Mucosa of descending colon (tissue), 3 donors: ENCODE results near the gene KIF5C. TPM values are rescaled to one million over a fixed set of nuclear protein-coding genes. Genes with fewer than 3 reads are reported as not detected.

Experiments
- ATAC-seq: fragments of 200-7000 bp; cut with Tn5 transposase; one replicate; pipeline ENCODE4 v1.9.1; 2020; ENCODE audit warnings: mild to moderate bottlenecking, moderate library complexity
- DNase-seq, 3 donors: peaks; one replicate each; pipeline ENCODE4 v3.0.0-alpha.2; 2020
- H3K36me3 ChIP-seq: fragments of 200-600 bp; one replicate; pipeline ENCODE4 v1.8.0; 2021; ENCODE audit warnings: low read depth, mild to moderate bottlenecking
- H3K4me1 ChIP-seq: fragments of 200-600 bp; one replicate; pipeline ENCODE4 v1.8.0; 2021; ENCODE audit warnings: low read depth, mild to moderate bottlenecking
- H3K4me3 ChIP-seq: fragments of 200-600 bp; one replicate; pipeline ENCODE4 v1.8.0; 2021; ENCODE audit warnings: mild to moderate bottlenecking
- H3K9me3 ChIP-seq: fragments of 200-600 bp; one replicate; pipeline ENCODE4 v1.8.0; 2021; ENCODE audit warnings: mild to moderate bottlenecking
- intact Hi-C, 2 donors: fragments of 100-400 bp; cut with DNase I in 1 of 2; cut with micrococcal nuclease in 1 of 2; formaldehyde crosslinking; loops; one replicate each; pipeline versions ENCODE4 v1.11.0 to v1.11.1; 2022; cut with DNase I, micrococcal nuclease
- total RNA-seq, 3 donors: library from RNA; stranded (reverse); fragmentation: NEBNext Ultra II Directional in 2 of 3; extraction: Animal tissue kit (Norgen Biotek cat#: 25700) in 2 of 3; gene quantifications; one replicate each; pipeline versions ENCODE4 v1.2.1 to v1.2.4, GENCODE V29; 2021 to 2023
- TF ChIP-seq, protein P1 (sequence below): fragments of 200-600 bp; IDR thresholded peaks from one replicate; pipeline ENCODE4 v1.8.0; 2022; ENCODE audit warnings: antibody characterized with exemption, mild to moderate bottlenecking
- donor health status: DM: no; HTN: no; CAD: no; lungs with moderate emphysema.
- donor health status: DM: no; HTN: no; CAD: no.
- donor health status: DM: no; HTN: yes; CAD: no.

KIF5C gene
- total RNA-seq, 3 donors from 2014 or later, result 1.5 to 11.0 (median 2.5) TPM

DNA sequence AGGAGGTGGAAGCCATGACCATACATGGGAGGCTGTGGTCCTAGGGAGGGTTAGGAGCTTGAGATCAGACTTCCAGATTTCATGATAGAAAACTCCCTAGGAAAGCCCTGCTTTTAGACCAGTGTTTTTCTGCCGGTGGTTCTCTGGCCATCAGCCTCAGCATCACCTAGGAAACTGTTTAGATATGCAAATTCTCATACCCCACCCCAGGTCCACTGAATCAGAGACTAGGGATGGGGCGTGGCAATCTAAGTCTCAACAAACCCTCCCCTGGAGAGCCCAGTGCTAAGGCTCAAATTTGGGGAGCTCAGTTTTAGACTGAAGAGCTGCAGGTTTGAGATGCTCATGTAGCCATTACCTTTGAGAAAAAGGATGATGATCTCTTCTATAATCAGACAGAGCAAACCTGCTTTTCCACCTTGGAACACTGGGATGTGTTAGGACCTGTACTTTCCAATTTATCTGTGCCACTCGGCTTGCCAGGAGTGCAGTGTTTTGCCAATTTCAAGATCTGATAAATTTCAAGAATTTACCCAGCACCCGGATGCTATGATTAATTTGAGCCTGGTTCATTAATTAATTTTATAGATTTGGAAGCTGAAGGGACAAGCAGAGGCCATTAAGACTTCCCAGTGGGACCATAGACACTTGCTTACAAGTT is 132.0 kb downstream of the KIF5C start:
- no peak for DNase-seq
- no peak for ATAC-seq
- Histone ChIP-seq H3K9me3 (no peaks in the 10 kb centered on the region), H3K36me3 (no peaks in the 10 kb centered on the region), H3K4me1 (no peaks in the 10 kb centered on the region), H3K4me3 (no peak overlapping the region)
- intact Hi-C loops, result no loop called here
- TF ChIP-seq, protein P1, sequence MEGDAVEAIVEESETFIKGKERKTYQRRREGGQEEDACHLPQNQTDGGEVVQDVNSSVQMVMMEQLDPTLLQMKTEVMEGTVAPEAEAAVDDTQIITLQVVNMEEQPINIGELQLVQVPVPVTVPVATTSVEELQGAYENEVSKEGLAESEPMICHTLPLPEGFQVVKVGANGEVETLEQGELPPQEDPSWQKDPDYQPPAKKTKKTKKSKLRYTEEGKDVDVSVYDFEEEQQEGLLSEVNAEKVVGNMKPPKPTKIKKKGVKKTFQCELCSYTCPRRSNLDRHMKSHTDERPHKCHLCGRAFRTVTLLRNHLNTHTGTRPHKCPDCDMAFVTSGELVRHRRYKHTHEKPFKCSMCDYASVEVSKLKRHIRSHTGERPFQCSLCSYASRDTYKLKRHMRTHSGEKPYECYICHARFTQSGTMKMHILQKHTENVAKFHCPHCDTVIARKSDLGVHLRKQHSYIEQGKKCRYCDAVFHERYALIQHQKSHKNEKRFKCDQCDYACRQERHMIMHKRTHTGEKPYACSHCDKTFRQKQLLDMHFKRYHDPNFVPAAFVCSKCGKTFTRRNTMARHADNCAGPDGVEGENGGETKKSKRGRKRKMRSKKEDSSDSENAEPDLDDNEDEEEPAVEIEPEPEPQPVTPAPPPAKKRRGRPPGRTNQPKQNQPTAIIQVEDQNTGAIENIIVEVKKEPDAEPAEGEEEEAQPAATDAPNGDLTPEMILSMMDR, result no peak

DNA sequence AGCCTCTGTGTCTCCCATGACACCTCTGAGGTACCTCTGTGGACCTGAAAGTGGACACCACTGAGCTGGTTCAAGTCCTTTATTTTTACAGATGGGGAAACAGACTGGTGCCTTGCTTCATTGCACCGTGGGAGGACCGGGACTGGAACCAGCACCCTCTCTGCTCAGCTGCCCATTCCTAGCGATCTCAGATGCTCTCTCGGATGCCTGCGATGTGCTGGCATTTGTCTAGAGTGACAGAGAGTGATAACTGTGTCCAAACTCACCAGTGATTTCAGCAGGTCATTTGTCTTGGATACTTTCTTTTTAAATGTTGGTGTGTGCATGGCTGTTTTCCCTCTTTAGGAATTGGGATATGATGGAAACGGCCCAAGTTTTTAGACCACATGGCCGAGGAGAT is 133.4 kb downstream of the KIF5C start:
- ATAC-seq, result no peak
- TF ChIP-seq, protein P1, result no peak

DNA sequence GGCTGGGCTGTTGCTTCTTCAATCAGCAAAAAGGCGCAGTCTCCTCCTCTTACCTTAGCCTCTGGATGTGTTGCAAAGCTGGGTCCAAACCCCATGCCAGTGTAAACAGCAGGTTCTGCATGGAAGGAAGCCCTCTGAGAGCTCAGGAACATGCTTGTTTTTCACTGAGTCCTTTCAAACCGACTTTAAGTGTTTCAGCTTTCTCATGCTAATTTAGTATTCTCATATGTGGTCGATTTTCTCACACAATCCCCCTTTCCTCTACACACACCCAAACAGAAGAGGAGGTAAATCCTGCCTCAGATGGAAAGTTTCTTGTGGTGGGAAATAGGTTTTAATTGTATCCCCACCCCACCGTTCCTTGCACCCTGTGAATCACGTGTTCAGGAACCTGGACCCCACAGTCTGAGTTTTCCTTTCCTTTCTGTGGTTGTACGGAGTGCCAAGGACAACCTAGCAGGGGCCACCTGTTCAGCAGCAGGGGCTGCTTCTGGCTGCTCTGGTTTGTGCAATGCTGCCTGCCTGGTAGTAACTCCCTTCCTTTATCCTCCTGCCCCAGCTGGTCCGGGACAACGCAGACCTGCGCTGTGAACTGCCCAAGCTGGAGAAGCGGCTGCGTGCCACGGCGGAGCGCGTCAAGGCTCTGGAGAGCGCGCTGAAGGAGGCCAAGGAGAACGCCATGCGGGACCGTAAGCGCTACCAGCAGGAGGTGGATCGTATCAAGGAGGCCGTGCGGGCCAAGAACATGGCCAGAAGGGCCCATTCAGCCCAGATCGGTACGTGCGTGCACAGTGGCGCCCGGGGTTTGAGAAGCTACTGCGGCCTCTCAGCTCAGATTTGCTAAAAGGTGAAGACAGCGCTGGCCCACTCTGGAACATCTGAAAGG is 134.8 kb downstream of the KIF5C start:
- intact Hi-C loops, result loop anchor here in 1 of 2 donors (10.0 kb wide), 1 partner anchor 555 kb away; no protein-coding TSS in a partner anchor
- ATAC-seq (no peak), DNase-seq (no peak)
- TF ChIP-seq, protein P1, result no peak
- H3K36me3 ChIP-seq, result no peaks in the 10 kb centered on the region
- H3K9me3 ChIP-seq, result no peaks in the 10 kb centered on the region
- H3K4me1 ChIP-seq, result no peaks in the 10 kb centered on the region
- no peak overlapping the region for H3K4me3 ChIP-seq

More for the DNA sequence above, 133.4 kb downstream of the KIF5C start:
- no peak for DNase-seq
- intact Hi-C loops, result no loop called here
- Histone ChIP-seq H3K4me1 (no peaks in the 10 kb centered on the region), H3K36me3 (no peaks in the 10 kb centered on the region), H3K4me3 (no peak overlapping the region), H3K9me3 (no peaks in the 10 kb centered on the region)

DNA sequence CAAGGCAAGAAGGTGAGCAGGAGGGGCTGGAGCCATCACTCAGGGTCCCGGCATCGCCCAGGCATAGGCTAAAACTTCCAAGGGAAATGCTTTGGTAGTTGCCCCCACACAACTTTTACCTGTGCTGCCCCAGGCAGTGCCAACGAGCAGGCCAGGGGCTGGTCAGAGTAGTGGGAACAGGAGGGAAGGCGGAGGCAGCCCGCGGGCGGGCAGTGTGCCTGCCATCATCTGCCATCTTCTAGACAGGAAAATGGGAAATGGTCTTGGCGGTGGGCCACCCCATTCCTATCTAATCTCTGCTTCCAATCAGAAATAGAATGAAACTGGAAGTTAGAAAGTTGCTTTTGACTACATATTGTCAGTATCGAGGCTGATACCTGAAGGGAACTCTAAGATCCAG is 137.5 kb downstream of the KIF5C start:
- H3K36me3 ChIP-seq, result no peaks in the 10 kb centered on the region
- TF ChIP-seq, protein P1, result no peak
- H3K4me3 ChIP-seq, result no peak overlapping the region
- intact Hi-C loops, result loop anchor here in 1 of 2 donors (10.0 kb wide), 1 partner anchor 552 kb away; no protein-coding TSS in a partner anchor
- no peaks in the 10 kb centered on the region for H3K4me1 ChIP-seq
- H3K9me3 ChIP-seq, result no peaks in the 10 kb centered on the region
- DNase-seq (no peak), ATAC-seq (no peak)

DNA sequence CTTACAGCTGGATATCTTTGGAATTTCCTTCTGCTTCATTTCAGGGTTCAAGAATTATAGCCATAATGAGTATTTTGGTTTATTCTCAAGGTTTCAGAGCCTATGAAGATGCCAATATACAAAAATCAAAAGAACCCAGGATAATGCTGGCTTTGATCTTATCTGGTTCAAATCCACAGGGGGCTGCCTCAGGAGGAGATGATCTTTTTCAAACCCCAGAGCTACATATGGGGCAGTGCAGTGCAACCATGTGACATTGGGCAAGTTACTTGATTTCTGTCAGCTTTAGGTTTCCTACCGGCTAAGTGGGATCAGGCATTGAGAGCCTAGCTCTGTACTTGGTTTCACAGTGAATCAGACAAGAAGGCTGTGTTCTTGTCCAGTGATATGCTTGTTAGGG is 140.5 kb downstream of the KIF5C start:
- DNase-seq, result no peak
- Histone ChIP-seq H3K9me3 (no peaks in the 10 kb centered on the region), H3K4me3 (no peak overlapping the region), H3K4me1 (peaks cover 6% of the 10 kb centered on the region), H3K36me3 (no peaks in the 10 kb centered on the region)
- ATAC-seq, result no peak
- TF ChIP-seq, protein P1, result no peak
- intact Hi-C loops, result loop anchor here (5.0 to 10.0 kb wide), 2 partner anchors 547 to 549 kb away; no protein-coding TSS in a partner anchor
